SK-N-SH (cell line): ENCODE measurements around the gene DDX24.

ENCODE experiments used
- CTCF ChIP-seq: fragments of 200-600 bp; sonication (generic); IDR thresholded peaks from 2 replicates; pipeline ENCODE4 v1.6.1; 2017; ENCODE audit warnings: antibody characterized with exemption, mild to moderate bottlenecking, moderate library complexity
- EP300 ChIP-seq, 2 experiments: IDR thresholded peaks; 2 replicates each; pipeline versions ENCODE4 v1.4.0 to v1.6.1; 2012; ENCODE audit warnings: borderline replicate concordance in 1 of 2, low read depth in 1 of 2, low read length in 1 of 2
- GABPA ChIP-seq: IDR thresholded peaks from 2 replicates; pipeline ENCODE4 v1.4.0; 2012; ENCODE audit warnings: low read depth, mild to moderate bottlenecking
- GATA2 ChIP-seq: sonication (generic); formaldehyde crosslinking; IDR thresholded peaks from 2 replicates; pipeline ENCODE4 v1.5.0; 2020; ENCODE audit warnings: mild to moderate bottlenecking, missing genetic modification reagents
- NRF1 ChIP-seq: IDR thresholded peaks from 2 replicates; pipeline ENCODE4 v1.6.1; 2012; ENCODE audit warnings: low read depth, mild to moderate bottlenecking, low read length
- TCF12 ChIP-seq: IDR thresholded peaks from 2 replicates; pipeline ENCODE4 v1.4.0; 2012

GRCh38 chr14:94050231-94050880 is 30.6 kb downstream of the DDX24 start:
- no peak for TF ChIP-seq CTCF
- no peak for TF ChIP-seq NRF1
- TF ChIP-seq EP300 (IDR thresholded peaks at IDR 0.05; ENCODE audit: borderline replicate concordance in 1 of 2, low read depth in 1 of 2, low read length in 1 of 2): no peak
- TF ChIP-seq GABPA: no peak
- TF ChIP-seq GATA2: no peak
- TF ChIP-seq TCF12: no peak
